PC-9 (cell line): ENCODE measurements around the gene CADM1. TPM values are rescaled to one million over a fixed set of nuclear protein-coding genes. Genes with fewer than 3 reads are reported as not detected.

Experiments used
- BruUV-seq: library from RNA; stranded (reverse); fragments of 400-500 nt; replicated peaks from 2 replicates; lab custom pipeline; 2021; lab: Mats Ljungman, UMichigan
- CTCF ChIA-PET: fragments of 300-600 bp; sonication (Branson Sonifier 250); formaldehyde crosslinking; loops from one replicate; lab custom pipeline; 2022; ENCODE audit warnings: antibody characterized with exemption; lab: Charles Lee
- POLR2A ChIA-PET: fragments of 300-600 bp; sonication (Branson Sonifier 250); formaldehyde crosslinking; loops from one replicate; lab custom pipeline; 2022; ENCODE audit warnings: antibody characterized with exemption; ENCODE audit not compliant: unreplicated experiment; lab: Charles Lee
- DNase-seq, 2 experiments: peaks; one replicate each; pipeline versions ENCODE4 v3.0.0 to v3.0.0-alpha.2; 2015 to 2022; ENCODE audit warnings: mixed read lengths in 1 of 2
- H2AFZ ChIP-seq: fragments of 200-600 bp; sonication (generic); 2 replicates; pipeline ENCODE4 v1.8.1; 2017; ENCODE audit warnings: antibody characterized with exemption
- H3F3A ChIP-seq: fragments of 200-600 bp; sonication (generic); 2 replicates; pipeline ENCODE4 v1.8.1; 2017; ENCODE audit warnings: antibody characterized with exemption, mild to moderate bottlenecking, low read depth; ENCODE audit not compliant: insufficient read depth
- H3K27ac ChIP-seq: fragments of 200-600 bp; sonication (generic); 2 replicates; pipeline ENCODE4 v1.6.1; 2016; ENCODE audit warnings: mixed run types
- H3K27me3 ChIP-seq: fragments of 200-600 bp; sonication (generic); 2 replicates; pipeline ENCODE4 v1.6.1; 2016; ENCODE audit warnings: low read depth, mixed run types; ENCODE audit not compliant: insufficient read depth
- H3K36me3 ChIP-seq: fragments of 200-600 bp; sonication (generic); 2 replicates; pipeline ENCODE4 v1.6.1; 2016; ENCODE audit warnings: low read depth, mixed run types
- H3K4me1 ChIP-seq: fragments of 200-600 bp; sonication (generic); replicated peaks from 2 replicates; pipeline ENCODE4 v1.6.1; 2016; ENCODE audit warnings: mixed run types; ENCODE audit not compliant: insufficient read depth
- H3K4me2 ChIP-seq: fragments of 200-600 bp; sonication (generic); 2 replicates; pipeline ENCODE4 v1.6.1; 2017; ENCODE audit warnings: mixed run types
- H3K4me3 ChIP-seq: fragments of 200-600 bp; sonication (generic); 2 replicates; pipeline ENCODE4 v1.6.1; 2016; ENCODE audit warnings: mixed run types
- H3K79me2 ChIP-seq: fragments of 200-600 bp; sonication (generic); 2 replicates; pipeline ENCODE4 v1.6.1; 2017; ENCODE audit warnings: low read depth, mixed run types
- H3K9me2 ChIP-seq: fragments of 200-600 bp; sonication (generic); 2 replicates; pipeline ENCODE4 v1.8.1; 2017; ENCODE audit warnings: mild to moderate bottlenecking; ENCODE audit not compliant: insufficient read depth
- H3K9me3 ChIP-seq: fragments of 200-600 bp; sonication (generic); 2 replicates; pipeline ENCODE4 v1.8.1; 2016; ENCODE audit warnings: low read depth; ENCODE audit not compliant: insufficient read depth
- H4K20me1 ChIP-seq: fragments of 200-600 bp; sonication (generic); 2 replicates; pipeline ENCODE4 v1.8.1; 2017; ENCODE audit not compliant: insufficient read depth
- CTCF ChIP-seq: fragments of 200-600 bp; sonication (generic); conservative IDR thresholded peaks from 2 replicates; pipeline ENCODE4 v1.6.1; 2017; ENCODE audit warnings: mixed run types, antibody characterized with exemption, mild to moderate bottlenecking, moderate library complexity
- EZH2 ChIP-seq: fragments of 200-600 bp; sonication (generic); IDR thresholded peaks from 2 replicates; pipeline ENCODE4 v1.8.0; 2017; ENCODE audit warnings: antibody characterized with exemption, low read depth
- intact Hi-C: fragments of 100-400 bp; cut with micrococcal nuclease; formaldehyde crosslinking; loops from one replicate; pipeline ENCODE4 v1.10.0; 2022; ENCODE audit not compliant: unreplicated experiment
- total RNA-seq: library from RNA; stranded (reverse); gene quantifications from 2 replicates; pipeline ENCODE4 v1.2.3, GENCODE V29; 2021

Gene CADM1
- total RNA-seq, 1 experiment from 2014 or later = not detected

DNA sequence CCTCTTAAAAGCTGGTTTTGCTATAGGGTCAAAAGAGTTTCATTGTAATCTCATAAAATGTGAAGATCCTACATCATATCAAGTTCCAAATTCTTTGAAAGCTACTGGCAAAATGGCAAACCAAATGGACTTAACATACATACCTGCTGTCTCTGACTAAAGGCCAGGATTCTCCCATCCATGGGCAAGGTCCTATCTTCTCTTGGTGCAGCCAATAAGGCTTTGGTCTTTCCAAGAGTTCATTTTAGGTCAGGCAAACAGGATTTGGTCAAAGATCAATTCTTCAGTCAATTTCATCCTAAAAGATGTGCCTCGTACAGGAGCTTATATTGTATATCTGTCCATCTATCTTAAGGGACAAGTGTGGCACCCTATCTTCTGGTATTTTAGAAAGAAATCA is 49.7 kb downstream of the CADM1 start:
- Histone ChIP-seq H3F3A (no peaks in the 10 kb centered on the region), H3K27ac (no peak overlapping the region), H3K4me1 (no peaks in the 10 kb centered on the region), H3K4me3 (no peak overlapping the region), H3K36me3 (no peaks in the 10 kb centered on the region), H2AFZ (no peak overlapping the region), H3K4me2 (no peak overlapping the region), H3K79me2 (no peaks in the 10 kb centered on the region), H3K27me3 (peaks cover 11% of the 10 kb centered on the region; the same call in 1 of the 2 replicates), H4K20me1 (no peaks in the 10 kb centered on the region), H3K9me3 (no peaks in the 10 kb centered on the region), H3K9me2 (no peaks in the 10 kb centered on the region)
- CTCF ChIA-PET = no interaction called here
- BruUV-seq = no TSS peak
- no peak for TF ChIP-seq EZH2
- DNase-seq = no peak
- intact Hi-C loops = no loop called here
- POLR2A ChIA-PET = no interaction called here

- ChIA-PET CTCF (no interaction called here), POLR2A (no interaction called here)
- H3K79me2 ChIP-seq = no peaks in the 10 kb centered on the region
- no peak overlapping the region for H3K4me3 ChIP-seq
- H3K36me3 ChIP-seq = no peaks in the 10 kb centered on the region
- no TSS peak for BruUV-seq
- H3F3A ChIP-seq = no peaks in the 10 kb centered on the region
- no peaks in the 10 kb centered on the region for H3K4me1 ChIP-seq
- DNase-seq = no peak
- no peak overlapping the region for H3K4me2 ChIP-seq
- intact Hi-C loops = no loop called here
- H3K9me3 ChIP-seq = no peaks in the 10 kb centered on the region
- H3K27me3 ChIP-seq = peaks cover 13% of the 10 kb centered on the region; the same call in 1 of the 2 replicates
- H2AFZ ChIP-seq = no peak overlapping the region
- TF ChIP-seq CTCF (no peak), EZH2 (no peak)
- no peaks in the 10 kb centered on the region for H3K9me2 ChIP-seq
- no peaks in the 10 kb centered on the region for H4K20me1 ChIP-seq
- H3K27ac ChIP-seq = no peak overlapping the region
Observed at GRCh38 chr11:115453693-115454490, 50.3 kb downstream of the CADM1 start.

DNA sequence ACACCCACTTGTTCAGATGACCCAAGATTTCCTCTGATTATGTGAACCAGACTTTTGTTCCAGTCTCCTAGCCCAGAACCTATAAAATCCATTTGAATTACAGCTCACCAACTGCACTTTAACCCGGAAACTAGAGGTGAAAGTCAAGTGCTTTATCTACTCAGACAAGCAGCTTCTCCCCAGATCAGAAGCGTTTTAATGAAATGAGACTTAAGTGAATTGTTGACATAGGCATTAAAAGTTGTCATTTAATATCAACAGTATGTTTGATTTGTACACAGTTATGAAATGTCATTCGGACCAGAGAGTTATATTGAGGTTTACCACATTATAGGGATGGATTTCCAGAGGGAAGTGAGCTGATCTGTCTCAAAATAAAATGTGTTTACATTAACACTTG is 52.0 kb downstream of the CADM1 start:
- Histone ChIP-seq H3K27me3 (peaks cover 13% of the 10 kb centered on the region; the same call in 1 of the 2 replicates), H3K36me3 (no peaks in the 10 kb centered on the region), H3K9me2 (no peaks in the 10 kb centered on the region), H3F3A (no peaks in the 10 kb centered on the region), H3K4me1 (no peaks in the 10 kb centered on the region), H3K9me3 (no peaks in the 10 kb centered on the region), H3K4me3 (no peak overlapping the region), H3K4me2 (no peak overlapping the region), H2AFZ (no peak overlapping the region), H4K20me1 (no peaks in the 10 kb centered on the region), H3K79me2 (no peaks in the 10 kb centered on the region), H3K27ac (no peak overlapping the region)
- intact Hi-C loops = no loop called here
- no peak for DNase-seq
- ChIA-PET CTCF (no interaction called here), POLR2A (no interaction called here)
- no TSS peak for BruUV-seq
- no peak for TF ChIP-seq EZH2
- TF ChIP-seq CTCF = no peak
